Osteoblast (primary cell): ENCODE measurements around the gene GNAZ. TPM values are rescaled to one million over a fixed set of nuclear protein-coding genes. Genes with fewer than 3 reads are reported as not detected.

Experiments used
- DNase-seq: peaks from one replicate; pipeline ENCODE4 v3.0.0; 2011; ENCODE audit warnings: low spot score, mixed read lengths; ENCODE audit not compliant: insufficient read length; ENCODE audit errors: missing footprints
- H2AFZ ChIP-seq: 2 replicates; pipeline ENCODE4 v1.6.0; 2011; ENCODE audit warnings: mild to moderate bottlenecking, low read length
- H3K27ac ChIP-seq: 2 replicates; pipeline ENCODE4 v1.5.1; 2011; ENCODE audit warnings: mild to moderate bottlenecking, low read depth, low read length, moderate library complexity
- H3K27me3 ChIP-seq: 2 replicates; pipeline ENCODE4 v1.6.0; 2012; ENCODE audit warnings: mild to moderate bottlenecking, control low read depth, inconsistent platforms, low read length, moderate library complexity; ENCODE audit not compliant: insufficient read depth
- H3K36me3 ChIP-seq: 2 replicates; pipeline ENCODE4 v1.5.1; 2011; ENCODE audit warnings: mild to moderate bottlenecking, low read length, control low read depth, moderate library complexity; ENCODE audit not compliant: insufficient read depth
- H3K4me1 ChIP-seq: 2 replicates; pipeline ENCODE4 v1.5.1; 2011; ENCODE audit warnings: mild to moderate bottlenecking, low read length, control low read depth, moderate library complexity; ENCODE audit not compliant: insufficient read depth
- H3K4me2 ChIP-seq: 2 replicates; pipeline ENCODE4 v1.6.0; 2011; ENCODE audit warnings: mild to moderate bottlenecking, low read length; ENCODE audit not compliant: insufficient read depth
- H3K4me3 ChIP-seq: fragments of 200-600 bp; sonication (generic); 3 replicates; pipeline ENCODE4 v1.5.1; 2012; ENCODE audit warnings: mild to moderate bottlenecking, low read length, inconsistent platforms; ENCODE audit not compliant: insufficient read depth
- H3K79me2 ChIP-seq: 2 replicates; pipeline ENCODE4 v1.6.0; 2012; ENCODE audit warnings: mild to moderate bottlenecking, low read length, control low read depth, inconsistent platforms; ENCODE audit not compliant: insufficient read depth
- H3K9me3 ChIP-seq: 2 replicates; pipeline ENCODE4 v1.5.1; 2011; ENCODE audit warnings: low read depth, low read length, control low read depth
- H4K20me1 ChIP-seq: 2 replicates; pipeline ENCODE4 v1.6.0; 2012; ENCODE audit warnings: mild to moderate bottlenecking, low read length, control low read depth; ENCODE audit not compliant: insufficient read depth
- CTCF ChIP-seq: IDR thresholded peaks from 2 replicates; pipeline ENCODE4 v1.5.1; 2011; ENCODE audit warnings: mild to moderate bottlenecking, low read depth, low read length, moderate library complexity; ENCODE audit errors: extremely low read depth
- total RNA-seq: library from RNA; depleted of rRNA; stranded (reverse); fragments of >200 nt; gene quantifications from 2 replicates; pipeline ENCODE4 v1.2.3, GENCODE V29; 2012

The GNAZ gene
- total RNA-seq, 1 donor, result 0.72 TPM

GRCh38 chr22:23076896-23077572 is 6.7 kb downstream of the GNAZ start:
- H3K27me3 ChIP-seq, result no peaks in the 10 kb centered on the region
- no peaks in the 10 kb centered on the region for H3K9me3 ChIP-seq
- H3K27ac ChIP-seq, result no peak overlapping the region
- H3K4me3 ChIP-seq, result no peak overlapping the region
- no peak for TF ChIP-seq CTCF
- H2AFZ ChIP-seq, result no peak overlapping the region
- H4K20me1 ChIP-seq, result no peaks in the 10 kb centered on the region
- no peak overlapping the region for H3K4me2 ChIP-seq
- H3K36me3 ChIP-seq, result no peaks in the 10 kb centered on the region
- DNase-seq, result peak; percentile 78
- H3K4me1 ChIP-seq, result no peaks in the 10 kb centered on the region
- no peaks in the 10 kb centered on the region for H3K79me2 ChIP-seq

GRCh38 chr22:23077627-23078461 is 7.5 kb downstream of the GNAZ start:
- H3K27me3 ChIP-seq, result no peaks in the 10 kb centered on the region
- H3K36me3 ChIP-seq, result no peaks in the 10 kb centered on the region
- H3K4me3 ChIP-seq, result no peak overlapping the region
- no peaks in the 10 kb centered on the region for H4K20me1 ChIP-seq
- no peaks in the 10 kb centered on the region for H3K4me1 ChIP-seq
- DNase-seq, result peak; percentile 53
- no peak overlapping the region for H3K4me2 ChIP-seq
- H2AFZ ChIP-seq, result no peak overlapping the region
- no peaks in the 10 kb centered on the region for H3K79me2 ChIP-seq
- no peaks in the 10 kb centered on the region for H3K9me3 ChIP-seq
- no peak overlapping the region for H3K27ac ChIP-seq
- TF ChIP-seq CTCF, result no peak

GRCh38 chr22:23078462-23078787 is 8.1 kb downstream of the GNAZ start:
- Histone ChIP-seq H3K9me3 (no peaks in the 10 kb centered on the region), H2AFZ (no peak overlapping the region), H3K79me2 (no peaks in the 10 kb centered on the region), H3K4me2 (no peak overlapping the region), H3K4me3 (no peak overlapping the region), H3K27me3 (no peaks in the 10 kb centered on the region), H3K27ac (no peak overlapping the region), H4K20me1 (no peaks in the 10 kb centered on the region), H3K4me1 (no peaks in the 10 kb centered on the region), H3K36me3 (no peaks in the 10 kb centered on the region)
- TF ChIP-seq CTCF, result no peak
- peak; percentile 53 for DNase-seq

- no peaks in the 10 kb centered on the region for H3K9me3 ChIP-seq
- DNase-seq, result peak; percentile 48
- H3K79me2 ChIP-seq, result no peaks in the 10 kb centered on the region
- H3K36me3 ChIP-seq, result no peaks in the 10 kb centered on the region
- no peak overlapping the region for H2AFZ ChIP-seq
- no peak overlapping the region for H3K27ac ChIP-seq
- no peak overlapping the region for H3K4me3 ChIP-seq
- no peaks in the 10 kb centered on the region for H3K4me1 ChIP-seq
- no peaks in the 10 kb centered on the region for H3K27me3 ChIP-seq
- no peak overlapping the region for H3K4me2 ChIP-seq
- H4K20me1 ChIP-seq, result no peaks in the 10 kb centered on the region
- no peak for TF ChIP-seq CTCF
Observed at GRCh38 chr22:23079240-23079768, 9.0 kb downstream of the GNAZ start.
